DMS 273 (cell line): ENCODE measurements around the gene SORL1.
"Not testable (repeated sequence)": the region's sequence is repeated elsewhere in the genome, so short reads cannot be mapped to it uniquely, and the experiment has no call there.

Experiments used
- DNase-seq: peaks from one replicate; lab custom pipeline; 2025; ENCODE audit not compliant: unreplicated experiment; lab: John Stamatoyannopoulos, UW

SORL1 gene

GRCh38 chr11:121476379-121477032 lies 24.4 kb downstream of the SORL1 start:
- no peak for DNase-seq

DNA sequence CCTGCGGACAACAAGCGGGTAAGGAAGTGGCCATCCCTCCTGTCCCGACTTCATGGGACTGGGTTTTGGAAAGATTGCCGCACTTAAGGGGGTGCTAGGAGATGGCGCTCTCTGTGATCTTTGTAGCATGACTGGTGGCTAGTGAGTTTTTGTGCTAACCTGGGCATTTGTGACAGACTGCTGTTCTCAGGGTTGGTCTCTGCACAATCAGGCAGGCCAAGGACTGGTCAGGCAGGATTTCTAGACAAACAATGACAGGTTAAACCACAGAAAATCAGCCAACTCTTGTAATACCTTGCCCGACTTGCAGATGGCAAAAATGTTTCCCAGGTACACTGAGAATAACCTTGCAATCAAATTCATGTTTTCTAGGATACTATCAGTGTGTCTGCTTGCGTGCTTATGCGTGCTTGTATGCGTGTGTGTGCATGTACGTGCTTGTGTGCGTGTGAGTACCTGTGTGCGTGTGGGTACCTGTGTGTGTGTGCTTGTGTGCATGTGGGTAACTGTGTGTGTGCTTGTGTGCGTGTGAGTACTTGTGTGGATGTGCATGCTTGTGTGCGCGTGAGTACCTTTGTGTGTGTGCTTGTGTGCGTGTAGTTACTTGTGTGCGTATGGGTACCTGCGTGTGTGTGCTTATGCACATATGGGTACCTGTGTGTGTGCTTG lies 26.2 kb downstream of the SORL1 start:
- DNase-seq: no peak

GRCh38 chr11:121478895-121479697 lies 27.0 kb downstream of the SORL1 start:
- no peak for DNase-seq

- DNase-seq: no peak
Observed at GRCh38 chr11:121479698-121480238, 27.7 kb downstream of the SORL1 start.

GRCh38 chr11:121481484-121482230 lies 29.5 kb downstream of the SORL1 start:
- DNase-seq: not testable (repeated sequence)

- DNase-seq: no peak
Observed at GRCh38 chr11:121482231-121483129, 30.4 kb downstream of the SORL1 start.

- no peak for DNase-seq
Observed at GRCh38 chr11:121483805-121484480, 31.8 kb downstream of the SORL1 start.

DNA sequence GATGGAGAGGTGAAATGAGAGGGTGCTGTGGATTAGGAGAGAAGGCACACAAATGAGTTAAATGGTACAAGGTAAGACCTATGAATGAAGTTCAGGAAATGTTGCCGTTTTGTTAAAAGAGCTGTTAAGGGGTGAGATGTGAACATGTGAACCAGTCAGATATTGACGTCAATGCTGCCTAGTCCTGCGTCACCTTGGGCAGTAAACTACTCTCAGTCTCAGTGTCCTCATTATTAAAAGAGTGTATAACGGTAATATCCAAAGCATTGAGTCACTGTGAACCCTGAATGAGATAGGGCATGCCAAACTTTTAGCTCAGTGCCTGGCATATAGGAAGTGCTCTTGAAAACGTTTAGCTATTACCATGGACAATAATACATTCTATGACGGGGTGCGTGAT lies 33.1 kb downstream of the SORL1 start:
- DNase-seq: no peak

- DNase-seq: no peak
Observed at GRCh38 chr11:121486054-121486453, 33.9 kb downstream of the SORL1 start.

- no peak for DNase-seq
Observed at GRCh38 chr11:121487191-121487590, 35.1 kb downstream of the SORL1 start.

- no peak for DNase-seq
Observed at GRCh38 chr11:121488170-121488569, 36.1 kb downstream of the SORL1 start.

DNA sequence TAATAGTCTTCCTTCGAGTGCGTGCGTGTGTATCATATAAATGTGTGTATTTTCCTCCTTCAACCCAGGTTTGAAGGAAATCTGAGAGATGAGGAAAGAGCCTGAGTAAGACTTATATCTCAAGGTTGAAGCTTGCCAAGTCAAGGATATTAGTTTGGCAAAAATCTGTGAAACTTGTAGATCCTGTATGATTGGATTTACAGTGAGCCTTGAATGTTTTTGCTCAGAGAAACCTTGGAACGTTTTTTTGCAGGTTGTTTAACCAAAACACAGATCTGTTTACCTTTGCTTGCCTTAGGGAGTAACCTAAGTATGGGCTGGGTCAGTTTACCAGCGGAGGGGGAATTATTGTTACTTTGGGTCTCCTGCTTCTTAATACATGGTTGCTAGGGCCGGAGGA lies 36.5 kb downstream of the SORL1 start:
- DNase-seq: no peak

DNA sequence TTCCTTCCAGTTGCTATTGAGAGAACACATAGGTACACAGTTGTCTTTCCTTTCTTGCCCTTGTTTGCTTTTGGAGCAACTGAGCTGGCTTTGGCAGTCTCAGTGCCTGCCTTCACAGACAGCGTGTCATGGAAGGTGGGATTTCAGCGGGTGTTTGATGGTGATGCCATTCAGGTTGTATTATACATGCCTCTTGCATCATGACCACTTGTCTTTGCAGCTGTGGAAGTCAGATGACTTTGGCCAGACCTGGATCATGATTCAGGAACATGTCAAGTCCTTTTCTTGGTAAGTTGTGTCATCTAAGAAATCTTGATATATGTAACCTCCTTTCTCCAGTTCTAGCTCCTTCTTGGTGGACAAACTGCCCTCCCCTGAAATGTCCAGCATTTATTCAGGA lies 37.7 kb downstream of the SORL1 start:
- no peak for DNase-seq

- DNase-seq: no peak
Observed at GRCh38 chr11:121494355-121495099, 42.4 kb downstream of the SORL1 start.

GRCh38 chr11:121497176-121497998 lies 45.3 kb downstream of the SORL1 start:
- peak; percentile 2 for DNase-seq

DNA sequence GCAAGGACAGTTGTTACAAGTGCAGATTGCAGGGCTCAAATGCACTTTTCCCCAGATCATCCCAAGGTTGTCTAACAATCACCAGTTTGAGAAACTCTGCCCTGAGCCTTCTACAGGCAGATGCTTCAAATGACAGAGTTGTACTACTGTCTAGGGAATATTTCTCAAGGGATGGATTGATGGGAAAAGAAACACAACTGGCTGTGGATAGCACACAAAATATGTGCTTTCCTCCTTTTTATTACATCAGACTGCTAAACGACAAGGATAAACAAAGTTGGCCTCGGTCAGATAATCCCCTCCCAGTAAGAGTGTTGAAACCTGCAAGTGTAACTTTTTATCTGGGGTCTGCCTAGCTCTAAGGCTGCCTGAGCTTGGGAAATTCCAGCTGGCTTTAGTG lies 47.3 kb downstream of the SORL1 start:
- DNase-seq: no peak

- no peak for DNase-seq
Observed at GRCh38 chr11:121500275-121500674, 48.2 kb downstream of the SORL1 start.

GRCh38 chr11:121500717-121501116 lies 48.6 kb downstream of the SORL1 start:
- no peak for DNase-seq
